WTC11 (cell line): ENCODE results near the gene GABARAPL1.

ENCODE experiments used
- NR2C2 ChIP-seq: sonication (generic); formaldehyde crosslinking; IDR thresholded peaks from 2 replicates; pipeline ENCODE4 v1.8.0; 2022; ENCODE audit warnings: mild to moderate bottlenecking, missing genetic modification reagents
- SP1 ChIP-seq: sonication (generic); formaldehyde crosslinking; conservative IDR thresholded peaks from 2 replicates; pipeline ENCODE4 v1.8.1; 2022; ENCODE audit warnings: missing genetic modification reagents
- TF ChIP-seq, protein P1 (sequence below): fragments of 200-600 bp; IDR thresholded peaks from 2 replicates; pipeline ENCODE4 v1.8.0; 2022; ENCODE audit warnings: antibody characterized with exemption

DNA sequence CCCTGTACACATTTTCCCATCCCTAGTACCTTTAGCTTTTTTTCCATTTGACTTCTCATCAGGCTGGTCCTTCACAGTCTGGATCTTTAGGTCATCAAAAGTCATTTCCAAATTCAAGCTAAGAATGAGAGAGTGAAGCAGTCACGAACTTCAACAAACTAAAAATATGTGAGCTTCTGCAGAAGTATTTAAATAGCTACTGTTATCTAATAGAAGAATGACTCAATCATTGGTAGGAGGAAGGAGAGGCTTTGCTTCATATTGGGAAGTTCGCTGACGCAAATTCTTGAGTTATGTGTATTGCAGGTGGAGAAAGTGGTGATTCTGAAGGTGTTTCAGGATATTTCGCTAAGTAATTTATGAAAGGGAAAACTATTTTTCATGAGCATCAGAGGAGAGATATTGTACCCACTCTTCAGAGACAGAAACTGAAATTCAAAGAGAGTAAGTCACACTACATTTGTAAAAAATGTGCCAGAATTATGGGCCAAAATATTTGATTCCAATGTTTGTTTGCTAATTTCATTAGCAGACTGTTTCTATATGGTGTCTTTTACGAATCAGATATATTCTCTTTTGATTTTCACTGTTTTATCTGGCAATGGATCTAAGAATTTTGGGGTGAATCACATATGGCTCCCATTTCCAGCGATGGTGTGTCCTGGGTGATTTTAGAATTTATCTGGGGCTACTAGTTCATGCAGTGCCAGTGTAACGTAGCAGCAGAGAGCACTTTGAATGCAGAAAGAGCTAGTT is 40.5 kb upstream of the GABARAPL1 start, which contains the start of gene OLR1:
- TF ChIP-seq NR2C2 (CRISPR knock-in tag) (no peak), SP1 (no peak)
- TF ChIP-seq, protein P1, sequence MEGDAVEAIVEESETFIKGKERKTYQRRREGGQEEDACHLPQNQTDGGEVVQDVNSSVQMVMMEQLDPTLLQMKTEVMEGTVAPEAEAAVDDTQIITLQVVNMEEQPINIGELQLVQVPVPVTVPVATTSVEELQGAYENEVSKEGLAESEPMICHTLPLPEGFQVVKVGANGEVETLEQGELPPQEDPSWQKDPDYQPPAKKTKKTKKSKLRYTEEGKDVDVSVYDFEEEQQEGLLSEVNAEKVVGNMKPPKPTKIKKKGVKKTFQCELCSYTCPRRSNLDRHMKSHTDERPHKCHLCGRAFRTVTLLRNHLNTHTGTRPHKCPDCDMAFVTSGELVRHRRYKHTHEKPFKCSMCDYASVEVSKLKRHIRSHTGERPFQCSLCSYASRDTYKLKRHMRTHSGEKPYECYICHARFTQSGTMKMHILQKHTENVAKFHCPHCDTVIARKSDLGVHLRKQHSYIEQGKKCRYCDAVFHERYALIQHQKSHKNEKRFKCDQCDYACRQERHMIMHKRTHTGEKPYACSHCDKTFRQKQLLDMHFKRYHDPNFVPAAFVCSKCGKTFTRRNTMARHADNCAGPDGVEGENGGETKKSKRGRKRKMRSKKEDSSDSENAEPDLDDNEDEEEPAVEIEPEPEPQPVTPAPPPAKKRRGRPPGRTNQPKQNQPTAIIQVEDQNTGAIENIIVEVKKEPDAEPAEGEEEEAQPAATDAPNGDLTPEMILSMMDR: no peak
